ENCODE data around the gene CEPT1.

Gene CEPT1

DNA sequence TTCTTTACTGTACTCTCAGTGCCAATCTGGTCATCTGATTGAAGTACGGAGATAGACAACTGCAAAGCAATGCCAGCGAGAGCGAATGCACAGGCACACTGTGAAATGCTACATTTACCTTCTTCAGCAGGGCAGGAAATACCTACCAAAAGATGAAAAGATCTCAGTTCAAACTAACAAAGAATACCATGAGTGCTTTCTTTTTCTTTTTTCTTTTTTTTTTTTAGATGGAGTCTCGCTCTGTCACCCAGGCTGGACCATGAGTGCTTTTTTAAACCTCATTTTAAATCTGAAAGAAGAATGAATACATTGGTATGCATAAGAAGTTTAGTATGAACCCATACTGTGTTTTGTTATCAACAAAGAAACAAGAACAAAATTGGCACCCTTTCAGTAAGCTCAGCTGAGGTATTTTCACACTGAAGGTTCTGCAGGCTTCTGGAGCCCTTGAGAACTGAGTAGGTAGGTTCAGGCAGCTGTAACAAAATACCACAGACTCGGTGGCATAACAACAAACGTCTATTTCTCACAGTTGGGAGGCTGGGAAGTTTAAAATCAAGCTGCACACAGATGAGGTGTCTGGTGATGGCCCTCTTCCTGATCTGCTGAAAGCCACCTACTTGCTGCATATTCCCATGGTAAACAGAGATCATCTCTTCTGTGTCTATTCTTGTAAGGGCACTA, 85.8 kb downstream of the CEPT1 start:
- DNase-seq, result no peak

DNA sequence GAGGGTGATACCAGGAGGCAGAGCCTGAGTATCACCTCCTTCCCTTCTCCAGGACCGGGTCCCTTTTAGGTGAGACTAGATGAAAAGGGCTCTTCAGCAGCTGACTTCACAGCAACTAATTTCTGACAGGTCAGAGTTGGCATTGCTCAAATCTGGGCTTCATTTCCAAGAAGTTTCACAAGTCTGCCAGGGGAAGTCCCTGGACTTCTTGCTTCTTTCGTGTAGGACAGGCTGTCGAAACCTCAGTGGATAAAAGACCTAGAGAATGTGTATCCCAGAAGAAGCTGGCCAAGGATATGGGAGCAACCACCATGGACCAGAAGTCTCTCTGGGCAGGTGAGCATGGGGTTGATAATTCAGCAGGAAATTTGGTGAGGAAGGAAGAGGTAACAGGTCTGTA, 87.4 kb downstream of the CEPT1 start, which contains the start of gene CHI3L2:
Gene CHI3L2 (plus strand): TSS at position 280 of the 400 bp plus-strand sequence. CDS start 17 bp downstream, at position 297.
- DNase-seq, result peak in 2 of 58 donors; percentile 17 to 32

DNA sequence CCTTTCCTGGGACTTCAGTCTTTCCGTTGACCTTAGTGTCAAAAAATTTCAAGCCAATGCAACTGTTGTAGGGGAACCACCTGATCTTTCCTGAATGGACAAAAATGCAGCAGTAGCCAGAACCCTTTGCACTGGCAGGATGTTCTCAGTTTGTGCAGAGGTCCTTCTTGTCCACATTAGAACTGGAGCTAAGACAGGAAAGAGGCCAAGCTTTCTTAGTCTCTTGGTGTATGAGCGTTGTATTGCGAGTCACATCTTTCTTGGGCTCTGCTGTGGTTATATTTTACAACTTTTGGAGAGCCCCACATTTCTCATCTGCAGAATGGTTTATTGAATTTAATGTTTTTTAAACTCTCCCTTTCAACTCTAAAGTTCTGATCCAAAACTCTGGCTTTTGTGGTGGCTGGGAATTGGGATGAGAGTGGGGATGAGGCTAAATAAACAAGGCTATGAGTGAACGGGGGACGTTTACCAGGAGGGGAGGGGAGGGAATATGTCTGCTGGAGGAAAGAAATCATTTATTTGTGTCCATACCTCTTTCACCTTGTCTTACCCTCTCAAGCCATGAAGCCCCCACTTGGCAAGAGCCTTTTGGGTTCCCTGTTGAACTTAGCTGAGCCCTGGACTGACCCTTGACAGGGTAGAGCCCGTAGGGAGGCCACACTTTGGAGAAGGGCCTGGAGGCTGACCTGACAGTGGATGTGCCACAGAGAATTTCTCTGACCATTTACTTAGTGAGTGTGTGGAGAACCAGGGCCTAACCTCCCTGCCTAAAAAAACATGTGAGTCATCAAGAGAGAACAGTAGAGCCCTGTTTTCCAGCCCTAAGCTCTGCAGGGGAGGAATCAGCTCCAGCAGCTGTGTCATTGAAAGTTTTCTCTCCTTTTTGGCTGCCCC, 88.1 kb downstream of the CEPT1 start:
- peak in 15 of 58 donors; percentile 7 to 63 (median 27) for DNase-seq

DNA sequence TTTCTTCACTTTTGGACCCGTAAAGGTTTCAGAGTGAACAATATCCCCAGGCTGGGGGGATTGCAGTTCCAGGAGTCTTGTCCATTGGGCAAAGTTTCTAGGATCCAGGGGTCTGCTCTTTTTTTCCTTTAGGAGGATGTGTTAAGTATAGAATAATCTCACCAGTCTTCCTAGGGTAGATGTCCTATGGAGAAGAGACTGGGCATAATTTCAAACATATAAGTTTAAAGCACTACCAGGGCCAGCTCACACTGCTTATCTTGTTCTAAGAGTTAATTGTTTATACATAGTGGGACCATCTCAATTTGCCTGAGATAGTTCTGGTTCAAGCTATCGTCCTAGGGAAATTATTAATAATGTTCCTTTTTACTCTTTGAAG, 88.7 kb downstream of the CEPT1 start:
- DNase-seq, result no peak

DNA sequence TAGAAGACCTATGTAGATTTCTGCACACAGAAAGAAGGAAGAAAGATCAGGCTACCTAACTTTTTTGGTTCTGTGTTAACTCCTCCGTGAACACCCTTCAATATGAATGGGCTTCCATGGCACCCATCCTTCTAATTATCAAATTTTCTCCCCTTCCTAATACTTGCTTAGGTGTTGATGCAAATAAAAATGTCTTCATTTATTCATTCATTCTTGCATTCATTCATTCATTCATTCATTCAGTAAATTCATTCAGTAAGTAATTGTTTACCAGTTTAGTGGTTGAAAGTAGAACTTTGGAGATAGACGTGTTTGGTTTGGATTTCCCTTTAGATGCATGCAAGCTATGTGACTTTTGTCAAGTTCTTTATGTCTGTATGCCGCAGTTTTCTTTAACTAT, 92.1 kb downstream of the CEPT1 start:
- DNase-seq, result no peak

DNA sequence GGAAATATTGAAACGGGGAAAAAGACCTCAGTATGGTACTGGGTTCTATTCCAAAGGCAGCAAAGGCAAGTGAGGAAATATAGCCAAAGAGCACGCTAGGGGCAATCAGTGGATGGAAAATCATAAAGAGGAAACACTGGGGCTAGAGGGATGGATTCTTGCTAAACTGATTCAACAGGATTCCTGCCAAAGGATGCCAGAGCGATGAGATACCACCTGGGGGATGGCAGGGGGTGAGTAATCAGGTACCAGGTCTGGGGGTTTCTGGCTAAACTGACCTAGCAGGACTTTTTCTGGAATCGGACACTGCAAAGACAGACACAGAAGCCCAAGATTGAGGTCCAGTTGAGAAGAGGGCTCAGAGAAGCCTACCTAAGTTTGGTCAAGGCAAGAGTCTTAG, 94.2 kb downstream of the CEPT1 start:
- no peak for DNase-seq
